ENCODE results near the gene BTRC.
A peak's percentile ranks its signal among the peaks of the same experiment; 100 is the strongest.
"Not testable (repeated sequence)": the region's sequence is repeated elsewhere in the genome, so short reads cannot be mapped to it uniquely, and the experiment has no call there.

The BTRC gene

DNA sequence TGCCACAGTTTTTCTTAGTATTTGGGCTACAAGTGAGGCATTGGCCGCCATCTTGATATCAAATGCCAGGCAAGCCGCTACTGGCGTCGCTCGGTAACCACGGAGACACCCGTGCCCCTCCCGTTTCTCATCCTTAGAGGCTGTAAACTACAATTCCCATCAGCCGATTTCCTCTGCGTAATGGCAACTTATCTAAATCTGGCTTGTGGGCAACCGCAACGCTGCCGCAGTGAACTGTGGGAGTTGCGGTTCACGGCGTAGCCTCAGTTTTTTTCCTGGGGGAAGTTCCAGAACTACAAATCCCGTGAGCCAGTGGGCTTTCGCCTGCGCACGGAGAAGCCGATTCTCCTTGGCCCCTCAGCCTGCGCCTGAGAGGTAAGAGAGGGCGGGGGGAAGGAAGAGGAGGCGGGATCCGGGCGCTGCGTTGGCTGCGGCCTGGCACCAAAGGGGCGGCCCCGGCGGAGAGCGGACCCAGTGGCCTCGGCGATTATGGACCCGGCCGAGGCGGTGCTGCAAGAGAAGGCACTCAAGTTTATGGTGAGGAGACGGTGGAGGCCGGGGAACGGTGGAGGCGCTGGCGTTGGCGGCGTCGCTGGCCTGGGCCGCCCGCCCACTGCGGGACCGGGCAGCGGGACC lies at the start of gene BTRC:
BTRC (plus strand) TSS at position 474 of the 636 bp plus-strand sequence; CDS start at position 490, 16 bp downstream.
- DNase-seq: peak; percentile 99

DNA sequence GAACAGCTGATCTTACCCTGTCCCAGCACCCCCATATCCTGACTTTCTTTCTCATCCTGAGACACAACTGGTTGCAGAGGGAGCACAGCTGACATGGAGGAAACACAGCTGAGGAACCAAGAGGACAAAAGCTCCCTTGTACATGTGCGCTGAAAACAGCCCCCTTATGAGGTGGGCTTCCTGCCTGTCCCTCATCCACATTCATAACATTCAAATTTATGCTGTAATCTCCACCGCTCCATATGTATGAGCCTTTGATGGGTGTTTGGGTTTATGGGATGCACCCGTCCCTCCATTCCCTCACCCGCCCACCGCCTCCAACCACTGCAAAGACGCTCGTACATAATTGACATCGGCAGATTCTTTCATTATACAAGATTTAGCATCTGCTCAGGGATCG lies 49.6 kb upstream of the BTRC start:
- no peak for DNase-seq

GRCh38 chr10:101305320-101306241 lies 48.4 kb upstream of the BTRC start:
- DNase-seq: no peak

DNA sequence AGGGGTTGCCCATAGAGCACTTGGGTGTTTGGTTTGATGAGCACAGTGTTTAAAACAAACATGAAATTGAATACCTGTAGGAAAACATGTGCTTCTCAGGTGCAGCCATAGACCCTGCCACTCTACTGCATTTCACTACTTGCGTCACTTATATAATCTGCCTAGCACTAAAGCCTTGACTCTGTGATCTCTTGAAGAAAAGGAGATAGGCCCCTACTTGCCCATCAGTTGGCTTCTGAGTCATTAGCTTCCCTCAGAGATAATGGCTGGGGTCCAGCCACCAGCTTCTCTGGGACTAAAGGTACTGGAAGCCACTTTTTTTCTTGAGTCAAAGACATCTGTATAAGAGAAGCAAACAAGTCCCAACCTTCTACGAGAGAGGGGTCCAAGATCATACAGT lies 45.9 kb upstream of the BTRC start:
- DNase-seq: no peak

- DNase-seq: no peak
These were observed 43.3 kb upstream of the BTRC start for GRCh38 chr10:101310529-101311184.

DNA sequence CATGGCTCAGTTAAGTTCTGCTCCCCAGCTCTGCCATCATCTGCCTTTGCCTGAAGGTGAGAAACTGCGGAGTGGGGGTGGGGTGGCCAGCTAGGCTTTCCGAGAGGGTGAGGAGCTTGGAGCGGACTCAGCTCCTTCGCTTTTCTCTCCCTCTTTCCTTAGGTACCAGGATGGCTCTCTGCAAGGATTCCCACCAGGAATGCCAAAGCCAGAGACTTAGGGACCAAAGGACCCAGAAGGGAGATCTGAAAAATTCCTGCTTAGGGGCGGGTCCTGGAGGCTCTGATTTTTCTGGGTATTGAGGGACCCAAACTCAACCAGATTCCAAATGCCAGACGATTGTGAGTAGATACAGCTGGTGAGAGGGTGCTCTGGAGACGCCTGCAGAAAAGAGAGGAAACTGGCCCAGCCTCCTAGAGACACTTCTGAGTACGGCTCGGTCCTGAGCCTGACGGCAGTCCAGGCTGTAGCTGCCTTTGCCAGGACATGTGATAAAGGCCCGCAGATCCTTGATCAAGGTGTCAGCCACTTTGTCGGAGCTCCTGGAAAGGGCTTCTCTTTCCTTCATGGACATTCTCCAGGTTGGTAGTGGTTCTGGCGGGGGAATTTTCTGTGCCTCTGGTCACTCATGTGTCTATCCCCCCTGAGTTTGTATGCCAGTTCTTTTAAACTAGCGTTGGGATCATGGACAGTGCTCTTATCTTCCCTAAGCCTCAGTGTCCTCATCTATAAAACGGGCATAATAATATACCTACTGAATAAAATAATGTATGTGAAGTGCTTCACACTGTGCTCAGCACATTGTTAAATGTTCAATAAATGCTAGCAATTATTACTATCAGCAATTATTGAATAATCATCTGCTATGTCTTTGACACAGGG lies 42.5 kb upstream of the BTRC start:
- DNase-seq: no peak

- DNase-seq: peak; percentile 8
These were observed 34.6 kb upstream of the BTRC start for GRCh38 chr10:101319241-101319915.

DNA sequence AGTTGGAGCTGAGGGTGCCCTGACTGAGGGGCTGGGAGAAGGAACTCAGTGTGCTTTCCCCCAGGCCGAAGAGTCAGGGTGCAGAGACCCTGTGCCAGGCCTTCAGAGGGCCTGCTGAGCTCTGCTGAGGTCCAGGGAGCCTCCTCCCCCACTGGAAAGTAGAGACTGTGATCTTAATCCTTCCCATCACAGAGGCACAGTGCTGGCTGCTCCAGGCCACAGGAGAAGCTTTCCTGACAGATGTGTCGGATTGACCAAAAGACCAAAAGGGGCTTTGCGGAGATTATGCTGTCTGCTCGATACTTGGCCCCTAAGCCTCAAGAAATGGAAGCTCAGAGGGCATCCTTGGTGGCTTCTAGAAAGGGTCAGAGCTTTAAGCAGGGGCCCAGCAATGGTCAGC lies 32.9 kb upstream of the BTRC start:
- no peak for DNase-seq

- no peak for DNase-seq
These were observed 31.5 kb upstream of the BTRC start for GRCh38 chr10:101322266-101323108.

DNA sequence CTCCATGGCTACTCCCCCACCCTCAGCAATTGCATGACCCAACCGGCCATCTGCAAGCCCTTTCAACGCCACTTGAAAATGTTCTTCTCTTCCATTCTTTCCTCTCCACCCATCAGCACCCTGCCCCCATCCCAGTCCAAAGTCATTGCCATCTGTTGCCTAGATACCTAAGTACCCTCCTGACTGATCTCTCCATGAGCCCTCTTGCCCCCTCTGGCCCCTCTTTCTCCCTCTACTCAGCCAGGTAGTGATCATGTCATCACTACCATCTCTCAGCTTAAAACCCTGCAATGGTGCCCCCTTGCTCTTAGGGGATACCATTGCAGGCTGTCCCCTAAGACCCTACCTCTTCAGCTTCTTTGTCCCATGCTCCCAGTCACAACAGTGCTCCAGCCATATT lies 30.5 kb upstream of the BTRC start:
- DNase-seq: no peak

DNA sequence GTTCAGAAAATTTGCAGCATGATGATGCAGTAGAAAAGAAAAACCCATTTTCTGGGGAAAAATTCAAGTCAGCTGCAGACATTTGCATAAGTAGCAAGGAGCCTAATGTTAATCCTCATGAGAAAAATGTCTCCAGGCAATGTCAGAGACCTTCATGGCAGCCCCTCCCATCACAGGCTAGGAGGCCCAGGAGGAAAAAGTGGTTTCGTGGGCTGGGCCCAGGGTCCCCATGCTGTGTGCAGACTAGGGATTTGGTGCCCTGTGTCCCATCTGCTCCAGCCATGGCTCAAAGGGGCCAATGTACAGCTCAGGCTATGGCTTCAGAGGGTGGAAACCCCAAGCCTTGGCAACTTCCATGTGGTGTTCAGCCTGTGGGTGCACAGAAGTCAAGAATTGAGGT lies 26.5 kb upstream of the BTRC start:
- DNase-seq: not testable (repeated sequence)

DNA sequence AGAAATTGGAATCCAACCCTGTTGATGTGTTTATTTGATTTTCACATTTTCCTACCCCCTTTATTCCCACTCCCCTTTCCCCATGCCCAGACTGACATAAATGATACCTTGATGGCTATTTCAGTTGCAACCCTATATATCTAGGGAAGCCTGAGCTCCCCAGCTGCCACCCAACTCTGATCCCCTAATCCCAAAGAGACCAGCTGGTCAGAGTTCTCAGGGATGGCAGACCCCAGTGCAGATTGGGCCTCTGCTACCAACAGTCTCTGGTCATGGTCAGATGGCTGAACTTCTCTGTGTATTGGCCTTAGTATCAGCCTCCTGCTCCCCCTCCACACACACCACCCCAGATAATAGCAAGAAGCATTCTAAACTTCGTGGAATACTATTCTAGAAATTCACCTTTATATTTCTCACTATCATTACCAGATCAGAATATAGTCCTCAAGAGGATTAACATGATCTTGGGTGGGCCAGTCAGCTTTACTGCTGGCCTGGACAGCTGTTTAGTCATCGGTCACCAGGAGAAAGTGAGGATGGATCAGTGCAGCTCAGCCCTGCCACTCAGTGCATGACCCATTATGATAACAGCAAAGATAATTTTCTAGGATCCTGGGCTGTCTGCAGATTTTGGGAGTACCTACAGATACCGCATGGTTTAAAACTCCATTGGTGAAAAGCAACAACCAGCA lies 24.5 kb upstream of the BTRC start:
- DNase-seq: no peak

GRCh38 chr10:101330231-101330630 lies 23.7 kb upstream of the BTRC start:
- DNase-seq: no peak

GRCh38 chr10:101330631-101331225 lies 23.2 kb upstream of the BTRC start:
- peak; percentile 60 for DNase-seq

DNA sequence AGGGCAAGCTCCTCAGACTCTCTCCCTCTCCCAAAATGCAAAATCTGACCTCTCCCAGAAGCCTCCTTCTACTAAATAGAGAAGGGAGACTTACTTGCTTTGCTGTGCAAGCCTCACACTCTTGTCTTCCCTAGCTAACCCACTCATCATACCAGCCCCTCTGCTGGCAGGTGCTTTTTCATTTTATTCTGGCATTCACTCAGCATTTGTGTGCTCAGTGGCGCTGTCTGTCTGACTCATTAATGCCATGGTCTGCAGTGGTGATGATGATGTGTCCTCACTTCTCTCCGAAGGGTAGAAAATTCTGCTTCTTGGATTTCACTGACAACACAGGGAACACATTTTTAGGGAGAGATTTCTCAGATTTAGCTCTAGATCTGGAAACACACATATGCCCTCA lies 22.0 kb upstream of the BTRC start:
- no peak for DNase-seq

DNA sequence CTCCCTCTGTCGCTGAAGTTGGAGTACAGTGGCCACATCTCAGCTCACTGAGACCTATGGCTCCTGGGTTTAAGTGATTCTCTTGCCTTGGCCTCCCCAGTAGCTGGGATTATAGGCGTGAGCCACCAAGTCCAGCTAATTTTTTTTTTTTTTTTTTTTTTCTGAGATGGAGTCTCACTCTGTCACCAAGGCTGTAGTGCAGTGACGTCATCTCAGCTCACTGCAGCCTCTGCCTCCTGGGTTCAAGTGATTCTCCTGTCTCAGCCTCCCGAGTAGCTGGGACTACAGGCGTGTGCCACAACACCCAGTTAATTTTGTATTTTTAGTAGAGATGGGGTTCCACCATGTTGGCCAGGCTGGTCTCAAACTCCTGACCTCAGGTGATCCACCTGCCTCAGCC lies 19.7 kb upstream of the BTRC start:
- not testable (repeated sequence) for DNase-seq

GRCh38 chr10:101336382-101336781 lies 17.6 kb upstream of the BTRC start:
- no peak for DNase-seq

- DNase-seq: no peak
These were observed 16.1 kb upstream of the BTRC start for GRCh38 chr10:101337836-101338235.

DNA sequence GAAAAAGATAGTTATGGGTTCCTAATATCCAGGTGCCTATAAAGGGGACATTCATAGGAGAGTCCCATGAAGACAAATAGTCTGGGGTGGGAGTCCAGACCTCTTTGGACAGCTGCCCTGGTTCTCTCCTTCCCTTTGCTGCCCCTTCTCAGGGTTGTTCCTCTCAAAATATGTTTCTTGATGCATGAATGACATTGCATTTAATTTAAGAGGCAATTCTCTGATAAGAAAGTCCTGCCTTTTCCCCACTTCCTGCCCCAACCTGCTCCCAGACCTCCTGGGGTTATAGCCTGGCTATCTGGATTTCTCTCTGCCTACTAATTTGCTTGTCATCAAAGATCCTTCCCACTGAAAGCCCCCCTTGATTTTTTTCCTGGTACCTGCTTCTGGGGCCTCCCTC lies 12.5 kb upstream of the BTRC start:
- no peak for DNase-seq

DNA sequence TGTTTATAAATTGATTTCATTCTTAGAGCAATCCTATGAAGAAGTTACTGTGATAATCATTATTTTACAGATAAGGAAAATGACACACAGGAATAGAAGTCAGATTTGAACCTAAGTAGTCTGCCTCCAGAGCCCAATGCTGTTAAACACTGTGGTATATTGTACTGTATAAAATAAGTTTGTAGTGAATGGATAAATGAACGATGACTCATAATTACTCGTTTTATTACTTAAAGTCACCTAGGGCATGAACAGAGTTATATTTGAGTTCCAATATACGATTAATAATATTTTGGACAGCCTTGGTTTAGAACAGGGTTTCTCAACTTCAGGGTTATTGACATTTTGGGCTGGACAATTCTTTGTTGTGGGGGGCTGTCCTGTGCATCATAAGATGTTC lies 7.8 kb upstream of the BTRC start:
- DNase-seq: no peak

All from fibroblast of skin of right biceps (primary cell).